Gastrocnemius medialis (tissue), 4 donors: ENCODE measurements around the gene MGAT5.

ENCODE experiments used
- CTCF ChIP-seq, 5 experiments: fragments of 450-650 bp in 3 of 5; fragments of 200-600 bp in 2 of 5; sonication (generic) in 2 of 5; IDR thresholded peaks in 4 of 5; conservative IDR thresholded peaks in 1 of 5; 1 replicate in 4 of 5; 2 replicates in 1 of 5; pipeline ENCODE4 v1.5.1; 2016 to 2019; ENCODE audit warnings: antibody characterized with exemption in 5 of 5, mild to moderate bottlenecking in 3 of 5, moderate library complexity in 3 of 5
- POLR2A ChIP-seq, 2 donors: fragments of 450-650 bp; IDR thresholded peaks; one replicate each; pipeline ENCODE4 v1.6.1; 2017; ENCODE audit warnings: antibody characterized with exemption in 2 of 2, mild to moderate bottlenecking in 2 of 2, moderate library complexity in 2 of 2

- TF ChIP-seq CTCF (IDR thresholded peaks at IDR 0.05 in 4 of 5, conservative IDR thresholded peaks at IDR 0.05 in 1 of 5) (no peak), POLR2A (IDR thresholded peaks at IDR 0.05) (no peak)
Measured at GRCh38 chr2:134259994-134260393, 6.1 kb downstream of the MGAT5 start.
